Mucosa of rectum (tissue), 2 donors: ENCODE results near the gene PAQR5.
A peak's percentile ranks its signal among the peaks of the same experiment; 100 is the strongest.
"Not testable (repeated sequence)": the region's sequence is repeated elsewhere in the genome, so short reads cannot be mapped to it uniquely, and the experiment has no call there.

Experiments used
- H3K27ac ChIP-seq, 2 donors: one replicate each; pipeline ENCODE4 v1.7.0; 2013; ENCODE audit warnings: inconsistent platforms in 2 of 2, low read depth in 2 of 2, low read length in 2 of 2
- H3K27me3 ChIP-seq, 2 donors: one replicate each; pipeline ENCODE4 v1.7.0; 2013; ENCODE audit warnings: low read length in 2 of 2; ENCODE audit not compliant: control insufficient read depth in 2 of 2, insufficient read depth in 2 of 2
- H3K36me3 ChIP-seq, 2 donors: one replicate each; pipeline ENCODE4 v1.7.0; 2013; ENCODE audit warnings: low read length in 2 of 2; ENCODE audit not compliant: control insufficient read depth in 2 of 2, insufficient read depth in 2 of 2
- H3K4me1 ChIP-seq, 2 donors: one replicate each; pipeline ENCODE4 v1.7.0; 2013; ENCODE audit warnings: low read length in 2 of 2, mild to moderate bottlenecking in 1 of 2; ENCODE audit not compliant: control insufficient read depth in 2 of 2, insufficient read depth in 2 of 2
- H3K4me3 ChIP-seq, 2 donors: one replicate each; pipeline ENCODE4 v1.7.0; 2013; ENCODE audit warnings: low read length in 2 of 2
- H3K9ac ChIP-seq, 2 donors: one replicate each; pipeline ENCODE4 v1.7.0; 2013; ENCODE audit warnings: low read length in 2 of 2, low read depth in 1 of 2, mild to moderate bottlenecking in 1 of 2
- H3K9me3 ChIP-seq, 2 donors: one replicate each; pipeline ENCODE4 v1.7.0; 2013; ENCODE audit warnings: low read length in 2 of 2; ENCODE audit not compliant: control insufficient read depth in 2 of 2
- donor health status: healthy.
- donor health status: Normal muscosa, but diverticular disease.

Gene PAQR5

GRCh38 chr15:69434238-69434637 lies 135.5 kb downstream of the PAQR5 start:
- H3K9ac ChIP-seq, result no peak overlapping the region
- H3K4me3 ChIP-seq, result no peak overlapping the region
- H3K4me1 ChIP-seq, result no peaks in the 10 kb centered on the region
- H3K9me3 ChIP-seq, result no peaks in the 10 kb centered on the region
- H3K27ac ChIP-seq, result no peak overlapping the region
- H3K27me3 ChIP-seq, result no peaks in the 10 kb centered on the region
- peaks cover 0 to 5% of the 10 kb centered on the region in 2 donors for H3K36me3 ChIP-seq

GRCh38 chr15:69434679-69435078 lies 136.0 kb downstream of the PAQR5 start:
- H3K27me3 ChIP-seq, result no peaks in the 10 kb centered on the region
- H3K36me3 ChIP-seq, result peaks cover 0 to 5% of the 10 kb centered on the region in 2 donors
- no peaks in the 10 kb centered on the region for H3K9me3 ChIP-seq
- no peak overlapping the region for H3K4me3 ChIP-seq
- H3K4me1 ChIP-seq, result no peaks in the 10 kb centered on the region
- no peak overlapping the region for H3K27ac ChIP-seq
- no peak overlapping the region for H3K9ac ChIP-seq

GRCh38 chr15:69435985-69436384 lies 137.3 kb downstream of the PAQR5 start:
- H3K9me3 ChIP-seq, result no peaks in the 10 kb centered on the region
- H3K27me3 ChIP-seq, result no peaks in the 10 kb centered on the region
- no peak overlapping the region for H3K4me3 ChIP-seq
- no peaks in the 10 kb centered on the region for H3K4me1 ChIP-seq
- peaks cover 2 to 5% of the 10 kb centered on the region in 2 donors for H3K36me3 ChIP-seq
- no peak overlapping the region for H3K27ac ChIP-seq
- H3K9ac ChIP-seq, result no peak overlapping the region

- Histone ChIP-seq H3K4me1 (no peaks in the 10 kb centered on the region), H3K9me3 (no peaks in the 10 kb centered on the region), H3K4me3 (no peak overlapping the region), H3K27ac (no peak overlapping the region), H3K9ac (no peak overlapping the region), H3K27me3 (no peaks in the 10 kb centered on the region), H3K36me3 (peaks cover 2 to 5% of the 10 kb centered on the region in 2 donors)
These were observed 138.2 kb downstream of the PAQR5 start for GRCh38 chr15:69436951-69437350.

GRCh38 chr15:69439623-69440022 lies 140.9 kb downstream of the PAQR5 start:
- Histone ChIP-seq H3K36me3 (peaks cover 2 to 3% of the 10 kb centered on the region in 2 donors), H3K9ac (no peak overlapping the region), H3K27me3 (no peaks in the 10 kb centered on the region), H3K27ac (no peak overlapping the region), H3K4me1 (no peaks in the 10 kb centered on the region), H3K4me3 (no peak overlapping the region), H3K9me3 (no peaks in the 10 kb centered on the region)

- no peak overlapping the region for H3K9ac ChIP-seq
- H3K27me3 ChIP-seq, result no peaks in the 10 kb centered on the region
- no peak overlapping the region for H3K27ac ChIP-seq
These were observed 144.4 kb downstream of the PAQR5 start for GRCh38 chr15:69443032-69443611.

GRCh38 chr15:69444686-69445085 lies 146.0 kb downstream of the PAQR5 start:
- no peaks in the 10 kb centered on the region for H3K4me1 ChIP-seq
- H3K27ac ChIP-seq, result no peak overlapping the region
- H3K9me3 ChIP-seq, result no peaks in the 10 kb centered on the region
- H3K9ac ChIP-seq, result no peak overlapping the region
- H3K36me3 ChIP-seq, result peaks cover 0 to 5% of the 10 kb centered on the region in 2 donors
- no peak overlapping the region for H3K4me3 ChIP-seq
- no peaks in the 10 kb centered on the region for H3K27me3 ChIP-seq

More at GRCh38 chr15:69443032-69443611, 144.4 kb downstream of the PAQR5 start:
- Histone ChIP-seq H3K4me1 (no peaks in the 10 kb centered on the region), H3K9me3 (no peaks in the 10 kb centered on the region), H3K4me3 (no peak overlapping the region), H3K36me3 (peaks cover 0 to 5% of the 10 kb centered on the region in 2 donors)

GRCh38 chr15:69446953-69447352 lies 148.2 kb downstream of the PAQR5 start:
- H3K9ac ChIP-seq, result no peak overlapping the region
- peaks cover 0 to 2% of the 10 kb centered on the region in 2 donors for H3K4me1 ChIP-seq
- no peaks in the 10 kb centered on the region for H3K9me3 ChIP-seq
- no peak overlapping the region for H3K27ac ChIP-seq
- no peaks in the 10 kb centered on the region for H3K27me3 ChIP-seq
- peaks cover 0 to 3% of the 10 kb centered on the region in 2 donors for H3K36me3 ChIP-seq
- H3K4me3 ChIP-seq, result no peak overlapping the region

- H3K9me3 ChIP-seq, H3K9ac ChIP-seq: not testable (repeated sequence)
These were observed 151.5 kb downstream of the PAQR5 start for GRCh38 chr15:69450221-69450620.

GRCh38 chr15:69450968-69451695 lies 152.4 kb downstream of the PAQR5 start:
- Histone ChIP-seq H3K4me1 (peaks cover 16 to 21% of the 10 kb centered on the region in 2 donors), H3K36me3 (peaks cover 10% of the 10 kb centered on the region in 2 donors), H3K9ac (peak overlapping the region in 1 of 2 donors; percentile 88), H3K27ac (no peak overlapping the region), H3K9me3 (no peaks in the 10 kb centered on the region), H3K27me3 (no peaks in the 10 kb centered on the region), H3K4me3 (no peak overlapping the region)

More at GRCh38 chr15:69450221-69450620, 151.5 kb downstream of the PAQR5 start:
- peaks cover 11 to 21% of the 10 kb centered on the region in 2 donors for H3K4me1 ChIP-seq
- not testable (repeated sequence) for H3K27me3 ChIP-seq, H3K4me3 ChIP-seq, H3K27ac ChIP-seq, H3K36me3 ChIP-seq
